IMR-90 (cell line): ENCODE results near the gene NAXE.

Experiments
- MAFK ChIP-seq: IDR thresholded peaks from 2 replicates; pipeline ENCODE4 v1.6.1; 2012; ENCODE audit warnings: low read depth, low read length, improper control_type of control experiment
- NFE2L2 ChIP-seq: fragments of 150-350 bp; IDR thresholded peaks from 2 replicates; pipeline ENCODE4 v1.6.1; 2016; ENCODE audit warnings: low read depth, mild to moderate bottlenecking, low read length
- POLR2A ChIP-seq: IDR thresholded peaks from 2 replicates; pipeline ENCODE4 v1.6.1; 2012; ENCODE audit warnings: mild to moderate bottlenecking, low read depth, low read length
- RFX5 ChIP-seq: IDR thresholded peaks from 2 replicates; pipeline ENCODE4 v1.8.0; 2012; ENCODE audit warnings: low read depth, mild to moderate bottlenecking, low read length, moderate library complexity
- TF ChIP-seq, protein P1 (sequence below): conservative IDR thresholded peaks from 2 replicates; pipeline ENCODE4 v1.5.1; 2012; ENCODE audit warnings: mild to moderate bottlenecking, low read depth, low read length, improper control_type of control experiment
- TF ChIP-seq, protein P2 (sequence below): fragments of 150-350 bp; IDR thresholded peaks from 2 replicates; pipeline ENCODE4 v1.6.1; 2017; ENCODE audit warnings: mild to moderate bottlenecking, antibody characterized with exemption, low read length, low read depth

DNA sequence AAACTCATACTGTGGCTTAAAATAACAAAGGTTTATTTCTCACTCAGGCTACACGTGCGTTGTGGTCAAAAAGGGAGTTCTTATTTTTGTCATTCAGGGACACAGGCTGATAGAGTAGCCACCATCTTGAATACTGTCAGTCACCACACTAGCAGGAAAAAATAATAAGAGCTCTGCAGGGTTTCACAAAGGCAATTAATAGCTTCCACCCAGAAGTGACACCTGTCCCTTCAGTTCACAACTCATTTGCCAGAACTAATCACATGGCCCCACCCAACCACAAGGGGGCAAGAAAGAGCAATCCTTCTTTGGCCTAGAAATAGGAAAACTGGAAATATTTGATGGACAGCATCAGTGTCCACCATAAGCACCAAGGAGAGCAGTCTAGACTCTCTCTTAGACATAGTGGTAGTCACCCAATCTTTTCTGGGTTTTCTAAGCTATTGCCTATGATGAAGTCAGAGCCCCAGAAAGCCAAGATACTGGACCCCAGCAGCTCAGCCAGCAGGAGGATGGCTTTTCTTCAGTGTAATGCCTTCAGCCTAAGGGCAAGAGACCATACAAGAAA is 35.8 kb downstream of the NAXE start:
- TF ChIP-seq POLR2A (no peak), NFE2L2 (no peak), MAFK (no peak), RFX5 (no peak)
- TF ChIP-seq, protein P1, sequence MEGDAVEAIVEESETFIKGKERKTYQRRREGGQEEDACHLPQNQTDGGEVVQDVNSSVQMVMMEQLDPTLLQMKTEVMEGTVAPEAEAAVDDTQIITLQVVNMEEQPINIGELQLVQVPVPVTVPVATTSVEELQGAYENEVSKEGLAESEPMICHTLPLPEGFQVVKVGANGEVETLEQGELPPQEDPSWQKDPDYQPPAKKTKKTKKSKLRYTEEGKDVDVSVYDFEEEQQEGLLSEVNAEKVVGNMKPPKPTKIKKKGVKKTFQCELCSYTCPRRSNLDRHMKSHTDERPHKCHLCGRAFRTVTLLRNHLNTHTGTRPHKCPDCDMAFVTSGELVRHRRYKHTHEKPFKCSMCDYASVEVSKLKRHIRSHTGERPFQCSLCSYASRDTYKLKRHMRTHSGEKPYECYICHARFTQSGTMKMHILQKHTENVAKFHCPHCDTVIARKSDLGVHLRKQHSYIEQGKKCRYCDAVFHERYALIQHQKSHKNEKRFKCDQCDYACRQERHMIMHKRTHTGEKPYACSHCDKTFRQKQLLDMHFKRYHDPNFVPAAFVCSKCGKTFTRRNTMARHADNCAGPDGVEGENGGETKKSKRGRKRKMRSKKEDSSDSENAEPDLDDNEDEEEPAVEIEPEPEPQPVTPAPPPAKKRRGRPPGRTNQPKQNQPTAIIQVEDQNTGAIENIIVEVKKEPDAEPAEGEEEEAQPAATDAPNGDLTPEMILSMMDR = peak; percentile 66
- TF ChIP-seq, protein P2, sequence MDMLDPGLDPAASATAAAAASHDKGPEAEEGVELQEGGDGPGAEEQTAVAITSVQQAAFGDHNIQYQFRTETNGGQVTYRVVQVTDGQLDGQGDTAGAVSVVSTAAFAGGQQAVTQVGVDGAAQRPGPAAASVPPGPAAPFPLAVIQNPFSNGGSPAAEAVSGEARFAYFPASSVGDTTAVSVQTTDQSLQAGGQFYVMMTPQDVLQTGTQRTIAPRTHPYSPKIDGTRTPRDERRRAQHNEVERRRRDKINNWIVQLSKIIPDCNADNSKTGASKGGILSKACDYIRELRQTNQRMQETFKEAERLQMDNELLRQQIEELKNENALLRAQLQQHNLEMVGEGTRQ = peak; percentile 55; the same call in 1 of the 2 replicates
